CD14-positive monocyte (primary cell): Measurements from ENCODE around the gene RNU6-9. TPM values are rescaled to one million over a fixed set of nuclear protein-coding genes. Genes with fewer than 3 reads are reported as not detected.

Experiments
- DNase-seq, 3 donors: peaks; one replicate each; pipeline ENCODE4 v3.0.0-alpha.2; 2011 to 2022
- H2AFZ ChIP-seq: 2 replicates; pipeline ENCODE4 v1.6.0; 2012; ENCODE audit warnings: mild to moderate bottlenecking, low read depth, low read length, inconsistent platforms; ENCODE audit not compliant: insufficient read depth, poor library complexity, severe bottlenecking
- H3K27ac ChIP-seq, 2 donors: 1 replicate in 1 of 2; 2 replicates in 1 of 2; pipeline ENCODE4 v1.5.1; 2012 to 2013; ENCODE audit warnings: low read length in 2 of 2, control low read depth in 1 of 2, inconsistent platforms in 1 of 2, low read depth in 1 of 2, mild to moderate bottlenecking in 1 of 2
- H3K27me3 ChIP-seq, 2 donors: one replicate each; pipeline versions ENCODE4 v1.6.0 to v1.6.1; 2011 to 2013; ENCODE audit warnings: low read length in 2 of 2; ENCODE audit not compliant: control insufficient read depth in 2 of 2, insufficient read depth in 2 of 2
- H3K36me3 ChIP-seq, 2 donors: replicated peaks in 1 of 2; 1 replicate in 1 of 2; 2 replicates in 1 of 2; pipeline versions ENCODE4 v1.5.1 to v1.6.1; 2012 to 2013; ENCODE audit warnings: low read length in 2 of 2, control low read depth in 1 of 2, inconsistent platforms in 1 of 2, mild to moderate bottlenecking in 1 of 2; ENCODE audit not compliant: insufficient read depth in 2 of 2, control insufficient read depth in 1 of 2
- H3K4me1 ChIP-seq, 2 donors: 1 replicate in 1 of 2; 2 replicates in 1 of 2; pipeline versions ENCODE4 v1.5.1 to v1.6.1; 2012 to 2013; ENCODE audit warnings: low read length in 2 of 2, control low read depth in 1 of 2, inconsistent platforms in 1 of 2, mild to moderate bottlenecking in 1 of 2, moderate library complexity in 1 of 2; ENCODE audit not compliant: insufficient read depth in 2 of 2, control insufficient read depth in 1 of 2
- H3K4me2 ChIP-seq: replicated peaks from 2 replicates; pipeline ENCODE3; 2012; ENCODE audit warnings: low read length, moderate library complexity, mild to moderate bottlenecking; ENCODE audit not compliant: poor library complexity, severe bottlenecking; ENCODE audit errors: extremely low read depth
- H3K4me3 ChIP-seq, 3 experiments: fragments of 200-600 bp in 1 of 3; sonication (generic) in 1 of 3; replicated peaks in 1 of 3; 1 replicate in 2 of 3; 2 replicates in 1 of 3; pipeline ENCODE4 v1.5.1; 2011 to 2013; ENCODE audit warnings: low read length in 3 of 3, mild to moderate bottlenecking in 3 of 3, control low read depth in 2 of 3, low read depth in 2 of 3, inconsistent platforms in 1 of 3, moderate library complexity in 1 of 3
- H3K79me2 ChIP-seq: 2 replicates; pipeline ENCODE4 v1.6.0; 2012; ENCODE audit warnings: mild to moderate bottlenecking, control low read depth, inconsistent platforms, low read length, moderate library complexity; ENCODE audit not compliant: insufficient read depth
- H3K9ac ChIP-seq: 2 replicates; pipeline ENCODE4 v1.6.0; 2017; ENCODE audit warnings: low read length, mild to moderate bottlenecking; ENCODE audit not compliant: insufficient read depth, poor library complexity, severe bottlenecking
- H3K9me3 ChIP-seq, 2 donors: replicated peaks in 1 of 2; 1 replicate in 1 of 2; 2 replicates in 1 of 2; pipeline versions ENCODE4 v1.5.1 to v1.6.1; 2012 to 2013; ENCODE audit warnings: low read length in 2 of 2, control low read depth in 1 of 2; ENCODE audit not compliant: control insufficient read depth in 1 of 2, insufficient read depth in 1 of 2
- H4K20me1 ChIP-seq: 2 replicates; pipeline ENCODE4 v1.6.0; 2012; ENCODE audit warnings: mild to moderate bottlenecking, low read length, control low read depth, moderate library complexity; ENCODE audit not compliant: insufficient read depth
- H3K27ac Mint-ChIP-seq, 7 donors: one replicate each; pipeline ENCODE4 v1.8.0; 2020; ENCODE audit warnings: mild to moderate bottlenecking in 7 of 7, mixed read lengths in 7 of 7, moderate library complexity in 6 of 7, inconsistent platforms in 2 of 7
- H3K27me3 Mint-ChIP-seq, 3 donors: one replicate each; pipeline ENCODE4 v1.8.0; 2021 to 2022; ENCODE audit warnings: low read depth in 3 of 3, mild to moderate bottlenecking in 3 of 3, mixed read lengths in 3 of 3, moderate library complexity in 3 of 3, inconsistent platforms in 1 of 3
- H3K36me3 Mint-ChIP-seq, 2 donors: one replicate each; pipeline ENCODE4 v1.8.0; 2020; ENCODE audit warnings: mixed read lengths in 2 of 2, inconsistent platforms in 1 of 2, mild to moderate bottlenecking in 1 of 2
- H3K4me1 Mint-ChIP-seq: one replicate; pipeline ENCODE4 v1.8.0; 2020; ENCODE audit warnings: mild to moderate bottlenecking, mixed read lengths
- H3K4me3 Mint-ChIP-seq, 2 donors: one replicate each; pipeline ENCODE4 v1.8.0; 2020; ENCODE audit warnings: mild to moderate bottlenecking in 2 of 2, mixed read lengths in 2 of 2, moderate library complexity in 1 of 2
- H3K9me3 Mint-ChIP-seq, 7 donors: one replicate each; pipeline ENCODE4 v1.8.0; 2020 to 2022; ENCODE audit warnings: mixed read lengths in 7 of 7, mild to moderate bottlenecking in 6 of 7, moderate library complexity in 6 of 7, inconsistent platforms in 2 of 7
- WGBS: methylation state at CpG from one replicate; pipeline ENCODE4 v1.1.5; 2013; ENCODE audit warnings: missing lambda C conversion rate; ENCODE audit not compliant: insufficient coverage; 5-methylcytosine and 5-hydroxymethylcytosine counted together
- intact Hi-C, 2 donors: fragments of 100-400 bp; cut with micrococcal nuclease; formaldehyde crosslinking; loops; one replicate each; pipeline versions ENCODE4 v1.15.0 to v1.15.1; 2023
- polyA plus RNA-seq, 3 donors: library from polyadenylated mRNA; depleted of rRNA in 1 of 3; unstranded in 2 of 3; stranded (reverse) in 1 of 3; fragments of 300-500 nt in 2 of 3; fragments of >200 nt in 1 of 3; fragmentation: Illumina TruSeq in 2 of 3; gene quantifications; 1 replicate in 2 of 3; 2 replicates in 1 of 3; pipeline ENCODE4 v1.2.3, GENCODE V29; 2012 to 2021
- TF ChIP-seq, protein P1 (sequence below): fragments of 200-600 bp; IDR thresholded peaks from one replicate; pipeline ENCODE4 v1.8.0; 2022; ENCODE audit warnings: antibody characterized with exemption, mild to moderate bottlenecking

Gene RNU6-9
- polyA plus RNA-seq, 3 donors, result not detected

DNA sequence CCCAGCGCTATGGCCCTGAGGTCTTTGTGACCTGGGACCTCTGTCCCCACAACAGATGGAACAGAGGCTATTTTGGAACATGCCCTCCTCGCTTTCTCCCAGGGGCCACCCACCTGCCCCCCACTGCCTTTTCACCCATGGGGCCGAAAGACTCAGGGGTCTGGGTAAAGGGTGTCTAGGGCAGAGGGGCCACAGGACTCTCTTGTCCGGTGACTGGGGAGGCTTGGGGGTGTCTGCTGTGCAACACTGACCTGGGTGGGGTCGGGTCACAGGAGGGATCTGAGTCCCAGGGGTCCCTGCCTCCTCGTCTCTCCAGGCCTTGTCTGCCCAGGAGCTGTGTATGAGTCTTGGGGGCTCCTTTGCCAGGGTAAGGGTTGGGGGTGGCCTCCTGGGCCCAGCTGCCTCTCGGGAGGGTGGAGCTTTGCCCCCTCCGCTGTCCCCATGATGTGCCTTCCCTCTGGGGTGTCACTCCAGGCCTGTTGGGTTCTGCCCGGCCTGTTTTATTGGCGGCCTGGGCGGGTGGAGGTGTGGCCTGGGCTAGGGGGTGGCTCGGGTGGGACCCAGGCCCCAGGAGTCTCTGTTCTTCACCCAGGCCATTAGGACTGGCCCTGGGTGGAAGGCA is 34.6 kb downstream of the RNU6-9 start:
- Histone ChIP-seq H3K79me2 (peaks cover 89% of the 10 kb centered on the region), H3K4me3 (peak overlapping the region; percentile 89 to 99 (median 90)), H3K27ac (peak overlapping the region; percentile 85 to 87), H3K4me2 (peak overlapping the region; percentile 99), H3K36me3 (peaks cover 7 to 22% of the 10 kb centered on the region in 2 donors), H3K4me1 (peaks cover 48 to 62% of the 10 kb centered on the region in 2 donors), H3K9me3 (no peaks in the 10 kb centered on the region), H2AFZ (no peak overlapping the region), H3K27me3 (no peaks in the 10 kb centered on the region), H4K20me1 (peaks cover 57% of the 10 kb centered on the region), H3K9ac (peak overlapping the region; percentile 88)
- peaks cover 0 to 2% (median 0%) of the 10 kb centered on the region in 7 donors for H3K9me3 Mint-ChIP-seq
- peak overlapping the region; percentile 54 to 96 (median 90) for H3K27ac Mint-ChIP-seq
- peak overlapping the region; percentile 83 to 89 for H3K4me3 Mint-ChIP-seq
- DNase-seq, result no peak
- H3K4me1 Mint-ChIP-seq, result peaks cover 49% of the 10 kb centered on the region
- intact Hi-C loops, result loop anchor here (2.0 to 10.0 kb wide), 3 partner anchors 13 to 317 kb away; partner anchors contain the start of genes ATP5F1D (in 1 of the 2), GPX4 (in 1 of the 2) and MIDN (in 1 of the 2)
- peaks cover 16 to 32% of the 10 kb centered on the region in 2 donors for H3K36me3 Mint-ChIP-seq
- TF ChIP-seq, protein P1, sequence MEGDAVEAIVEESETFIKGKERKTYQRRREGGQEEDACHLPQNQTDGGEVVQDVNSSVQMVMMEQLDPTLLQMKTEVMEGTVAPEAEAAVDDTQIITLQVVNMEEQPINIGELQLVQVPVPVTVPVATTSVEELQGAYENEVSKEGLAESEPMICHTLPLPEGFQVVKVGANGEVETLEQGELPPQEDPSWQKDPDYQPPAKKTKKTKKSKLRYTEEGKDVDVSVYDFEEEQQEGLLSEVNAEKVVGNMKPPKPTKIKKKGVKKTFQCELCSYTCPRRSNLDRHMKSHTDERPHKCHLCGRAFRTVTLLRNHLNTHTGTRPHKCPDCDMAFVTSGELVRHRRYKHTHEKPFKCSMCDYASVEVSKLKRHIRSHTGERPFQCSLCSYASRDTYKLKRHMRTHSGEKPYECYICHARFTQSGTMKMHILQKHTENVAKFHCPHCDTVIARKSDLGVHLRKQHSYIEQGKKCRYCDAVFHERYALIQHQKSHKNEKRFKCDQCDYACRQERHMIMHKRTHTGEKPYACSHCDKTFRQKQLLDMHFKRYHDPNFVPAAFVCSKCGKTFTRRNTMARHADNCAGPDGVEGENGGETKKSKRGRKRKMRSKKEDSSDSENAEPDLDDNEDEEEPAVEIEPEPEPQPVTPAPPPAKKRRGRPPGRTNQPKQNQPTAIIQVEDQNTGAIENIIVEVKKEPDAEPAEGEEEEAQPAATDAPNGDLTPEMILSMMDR, result no peak
- 47% methylated on average over 7 of the region's 12 CpGs for WGBS
- peaks cover 1 to 6% (median 4%) of the 10 kb centered on the region in 3 donors for H3K27me3 Mint-ChIP-seq

DNA sequence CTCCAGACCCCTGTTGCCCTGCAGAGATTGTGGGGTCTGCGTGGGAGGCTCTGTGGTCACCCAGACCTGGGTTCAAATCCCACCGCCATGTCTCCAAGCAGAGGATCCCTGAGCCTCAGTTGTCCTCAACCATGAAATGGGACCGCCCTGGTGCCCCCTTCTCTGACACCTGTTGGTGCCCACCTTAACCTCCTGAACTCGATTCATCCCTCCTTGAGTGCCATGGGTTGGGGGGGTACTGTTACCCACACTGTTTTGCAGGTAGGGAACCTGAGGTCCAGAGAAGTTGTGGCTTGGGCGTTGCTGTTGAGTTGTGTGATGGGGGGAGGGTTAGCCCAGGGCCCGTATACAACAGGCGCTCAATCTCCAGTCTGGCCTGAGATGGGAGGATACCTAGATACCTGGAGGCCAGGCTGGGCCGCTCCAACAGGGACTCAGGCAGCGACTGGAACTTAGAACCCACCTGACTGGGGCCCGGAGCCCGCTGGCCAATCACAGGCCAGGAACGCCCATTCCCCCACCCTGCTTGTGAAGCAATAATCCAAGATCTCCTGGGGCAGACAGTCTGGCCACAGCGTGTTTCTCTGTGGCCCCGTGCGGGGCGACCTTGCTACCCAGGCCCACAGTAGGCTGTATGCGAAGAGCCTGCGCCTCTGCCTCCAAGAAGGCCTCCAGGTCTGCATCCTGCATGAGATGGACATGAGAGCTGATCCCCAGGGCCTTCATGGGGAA is 35.4 kb downstream of the RNU6-9 start:
- WGBS, result 55% methylated on average over 16 of the region's 18 CpGs
- Histone ChIP-seq H3K9me3 (no peaks in the 10 kb centered on the region), H3K4me1 (peaks cover 53 to 66% of the 10 kb centered on the region in 2 donors), H3K4me3 (peak overlapping the region in 2 of 3 experiments; percentile 0 to 99), H2AFZ (no peak overlapping the region), H3K79me2 (peaks cover 94% of the 10 kb centered on the region), H3K9ac (no peak overlapping the region), H3K27me3 (no peaks in the 10 kb centered on the region), H3K36me3 (peaks cover 7 to 22% of the 10 kb centered on the region in 2 donors), H3K4me2 (peak overlapping the region; percentile 99), H4K20me1 (peaks cover 64% of the 10 kb centered on the region), H3K27ac (peak overlapping the region; percentile 85 to 87)
- Mint-ChIP-seq H3K27ac (peak overlapping the region in 6 of 7 donors; percentile 54 to 96 (median 77)), H3K9me3 (peaks cover 0 to 2% (median 0%) of the 10 kb centered on the region in 7 donors), H3K36me3 (peaks cover 16 to 32% of the 10 kb centered on the region in 2 donors), H3K4me1 (peaks cover 53% of the 10 kb centered on the region), H3K4me3 (peak overlapping the region; percentile 48 to 56), H3K27me3 (no peaks in the 10 kb centered on the region)
- DNase-seq, result peak; percentile 42 to 48 (median 43)
- intact Hi-C loops, result loop anchor here in 1 of 2 donors (5.0 to 10.0 kb wide), 2 partner anchors 174 to 316 kb away; partner anchors contain the start of genes ATP5F1D, GPX4 and MIDN
- TF ChIP-seq, protein P1, result no peak
